ENCODE results near the gene TXNRD1.
"Not testable (repeated sequence)": the region's sequence is repeated elsewhere in the genome, so short reads cannot be mapped to it uniquely, and the experiment has no call there.

TXNRD1 gene

GRCh38 chr12:104372061-104372720, 156.6 kb downstream of the TXNRD1 start:
- no peak for DNase-seq (ENCODE audit: low spot score)

DNA sequence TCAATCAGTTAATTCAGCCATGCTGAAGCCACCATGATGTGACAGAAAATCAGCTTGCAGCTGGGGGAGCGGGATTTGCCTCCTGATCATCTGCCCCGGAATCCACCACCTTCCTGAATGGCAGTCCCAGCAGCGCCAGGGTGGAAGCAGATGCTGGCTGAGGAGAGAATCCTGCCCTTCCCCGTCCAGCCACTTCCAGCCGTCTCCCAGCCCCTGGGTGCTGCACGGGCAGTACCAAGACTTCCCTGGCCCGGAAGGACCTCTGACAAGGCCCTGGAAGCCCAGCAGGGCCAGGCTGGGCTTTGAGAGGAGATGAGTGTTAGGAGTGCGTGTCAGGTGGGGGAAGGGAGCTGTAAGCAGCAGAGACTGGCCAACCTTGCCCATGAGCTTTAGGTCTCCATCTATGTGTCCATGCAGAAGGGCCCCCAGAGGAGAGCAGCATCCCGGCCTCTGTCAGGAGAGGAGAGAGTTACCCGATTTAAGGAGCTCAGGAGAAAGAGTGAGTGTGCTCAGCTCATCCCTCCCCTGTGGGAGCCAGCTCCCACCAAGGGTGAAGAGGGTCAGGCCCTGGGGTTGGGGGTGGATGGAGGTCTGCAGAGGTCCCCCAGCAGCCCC, 157.2 kb downstream of the TXNRD1 start:
- DNase-seq (ENCODE audit: low spot score), result no peak

DNA sequence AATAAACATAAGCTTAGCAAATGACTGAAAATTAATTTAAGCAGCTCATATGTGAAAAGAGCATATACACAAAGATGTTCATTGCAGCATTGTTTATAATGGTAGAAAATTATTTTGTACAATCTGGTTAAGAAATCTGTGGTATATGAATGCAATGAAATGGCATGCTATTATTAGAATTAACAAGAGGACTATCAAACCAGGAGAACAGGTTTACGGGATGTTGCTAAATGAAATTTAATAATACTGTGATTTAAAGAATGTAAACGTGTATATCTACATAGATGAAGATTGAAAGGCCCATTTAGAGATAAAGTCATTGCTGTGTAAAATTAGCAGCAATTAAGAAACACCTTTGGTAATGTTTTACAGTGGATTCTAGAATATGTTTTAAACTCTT, 158.5 kb downstream of the TXNRD1 start:
- DNase-seq (ENCODE audit: low spot score), result no peak

- no peak for DNase-seq (ENCODE audit: low spot score)
These were observed 159.2 kb downstream of the TXNRD1 start for GRCh38 chr12:104374806-104375205.

GRCh38 chr12:104375775-104376174, 160.2 kb downstream of the TXNRD1 start:
- DNase-seq (ENCODE audit: low spot score), result no peak

DNA sequence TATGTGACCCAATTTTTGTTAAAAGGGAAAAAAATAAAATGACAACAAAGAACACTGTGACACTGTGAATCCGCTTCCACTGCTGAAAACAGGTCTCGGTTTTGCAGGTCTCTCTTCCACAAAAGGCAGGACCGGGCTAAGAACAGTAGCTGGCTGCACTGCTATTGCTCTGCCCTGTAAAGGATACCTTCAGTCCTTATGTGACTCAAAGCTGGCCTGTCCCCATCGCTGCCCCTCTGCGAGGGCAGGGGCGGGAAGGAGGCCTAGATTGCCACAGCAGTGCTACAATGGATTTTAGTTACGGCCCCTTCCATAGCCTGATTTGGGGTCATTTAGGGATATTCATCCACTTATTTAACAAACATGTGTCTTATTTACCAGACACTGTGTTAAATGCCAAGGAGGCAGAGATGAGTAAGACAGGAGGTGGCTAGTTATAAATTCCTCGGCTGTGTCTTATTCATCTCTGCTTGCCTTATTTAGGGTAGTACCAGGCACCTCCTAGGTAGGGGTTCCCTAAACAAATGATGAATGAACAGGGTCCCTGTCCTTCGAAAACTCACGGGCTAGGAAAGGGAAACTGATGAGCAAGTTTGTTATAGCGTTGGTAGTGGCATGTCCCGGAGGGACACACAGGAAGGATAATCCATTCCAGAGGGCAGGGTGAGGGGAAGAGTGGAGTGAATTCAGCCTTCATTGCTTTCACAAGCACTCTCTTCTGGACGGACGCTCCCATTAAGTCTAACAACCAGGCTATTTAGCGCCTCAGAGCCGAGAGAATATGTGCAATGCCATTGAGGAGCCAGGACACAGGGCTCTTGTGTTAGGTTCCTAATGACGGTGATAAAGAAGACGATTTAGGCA, 161.3 kb downstream of the TXNRD1 start:
- DNase-seq (ENCODE audit: low spot score), result no peak

DNA sequence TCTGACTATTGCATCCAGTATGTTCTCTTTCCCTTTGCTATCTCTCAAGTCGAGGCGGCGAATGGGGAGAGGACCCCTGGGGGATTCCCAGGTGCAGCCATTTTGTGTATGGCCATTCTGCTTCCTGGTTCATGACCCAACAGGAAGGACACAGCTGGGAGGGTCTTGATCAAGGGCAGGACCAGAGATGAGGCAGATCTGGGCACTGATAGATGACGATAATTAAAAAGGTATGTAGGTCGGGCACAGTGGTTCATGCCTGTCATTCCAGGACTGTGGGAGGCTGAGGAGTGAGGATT, 161.9 kb downstream of the TXNRD1 start:
- no peak for DNase-seq (ENCODE audit: low spot score)

GRCh38 chr12:104378427-104378826, 162.8 kb downstream of the TXNRD1 start:
- DNase-seq (ENCODE audit: low spot score), result no peak

GRCh38 chr12:104381341-104381730, 165.8 kb downstream of the TXNRD1 start:
- no peak for DNase-seq (ENCODE audit: low spot score)

GRCh38 chr12:104381731-104382480, 166.3 kb downstream of the TXNRD1 start:
- peak; percentile 78 for DNase-seq (ENCODE audit: low spot score)

GRCh38 chr12:104384141-104384880, 168.7 kb downstream of the TXNRD1 start:
- DNase-seq (ENCODE audit: low spot score), result no peak

DNA sequence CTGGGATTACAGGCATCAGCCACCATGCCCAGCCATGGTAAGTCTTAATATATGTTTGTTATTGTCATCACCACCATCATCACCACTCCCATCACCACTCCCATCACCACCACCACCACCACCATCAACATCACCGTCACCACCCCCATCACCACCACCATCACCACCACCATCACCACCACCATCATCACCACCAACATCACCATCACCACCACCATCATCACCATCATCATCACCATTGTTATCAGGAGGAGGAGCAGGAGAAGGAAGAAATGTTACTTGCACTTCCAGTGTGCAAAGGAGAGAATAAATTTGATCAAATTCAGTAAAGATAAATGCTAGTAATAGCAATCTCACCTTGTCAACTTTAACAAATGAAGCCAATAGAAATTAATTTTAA, 169.9 kb downstream of the TXNRD1 start:
- no peak for DNase-seq (ENCODE audit: low spot score)

DNA sequence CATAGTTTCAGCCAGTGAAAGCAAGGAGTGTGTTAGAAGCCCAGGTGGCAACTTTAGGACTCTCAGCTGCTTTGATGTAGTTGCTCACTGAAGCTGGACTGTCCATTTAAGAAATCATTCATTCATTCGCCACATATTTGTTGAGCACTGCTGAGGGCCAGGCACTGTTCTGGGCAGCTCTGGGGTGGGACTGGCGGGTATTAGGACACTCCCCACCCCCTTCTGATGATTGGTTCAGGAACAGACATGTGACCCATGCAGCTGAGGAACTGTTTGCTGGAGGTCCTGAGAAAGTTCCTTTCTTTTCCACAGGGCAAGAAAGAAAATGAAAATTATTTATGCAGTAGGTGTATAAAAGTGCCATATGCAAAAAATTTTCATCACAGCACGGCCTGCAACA, 170.9 kb downstream of the TXNRD1 start:
- DNase-seq (ENCODE audit: low spot score), result no peak

DNA sequence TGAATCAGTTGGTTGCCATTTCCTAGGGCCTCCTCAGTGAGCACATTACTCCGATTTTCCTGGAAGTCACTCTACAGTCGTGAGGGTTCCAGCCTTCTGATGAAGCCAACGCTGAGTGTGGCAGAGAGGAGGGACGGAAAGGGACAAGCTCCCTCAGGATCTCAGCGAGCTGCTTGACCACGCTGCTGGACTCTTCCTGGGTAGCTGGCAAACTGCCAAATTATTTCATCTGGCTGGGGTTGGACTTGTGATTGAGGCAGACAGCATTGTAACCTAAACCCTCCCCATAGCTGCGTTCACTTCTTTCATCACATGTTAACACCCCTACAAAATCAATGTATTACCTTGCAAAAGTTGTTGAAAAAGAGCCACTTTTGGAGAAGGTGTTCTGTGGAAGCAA, 171.6 kb downstream of the TXNRD1 start:
- no peak for DNase-seq (ENCODE audit: low spot score)

GRCh38 chr12:104394086-104394485, 178.5 kb downstream of the TXNRD1 start:
- not testable (repeated sequence) for DNase-seq (ENCODE audit: low spot score)
